PFSK-1 (cell line): Measurements from ENCODE around the gene RPTOR.

Source experiments
- POLR2AphosphoS5 ChIP-seq: IDR thresholded peaks from 2 replicates; pipeline ENCODE4 v1.6.1; 2012; ENCODE audit warnings: low read depth, mild to moderate bottlenecking, control low read depth, low read length, moderate library complexity
- TF ChIP-seq, protein P1 (sequence below), 2 experiments: IDR thresholded peaks; 2 replicates each; pipeline versions ENCODE4 v1.6.1 to v1.8.0; 2011 to 2012; ENCODE audit warnings: low read depth in 2 of 2, low read length in 2 of 2, control low read depth in 1 of 2, inconsistent platforms in 1 of 2, mild to moderate bottlenecking in 1 of 2, moderate library complexity in 1 of 2; ENCODE audit not compliant: insufficient read depth in 1 of 2

DNA sequence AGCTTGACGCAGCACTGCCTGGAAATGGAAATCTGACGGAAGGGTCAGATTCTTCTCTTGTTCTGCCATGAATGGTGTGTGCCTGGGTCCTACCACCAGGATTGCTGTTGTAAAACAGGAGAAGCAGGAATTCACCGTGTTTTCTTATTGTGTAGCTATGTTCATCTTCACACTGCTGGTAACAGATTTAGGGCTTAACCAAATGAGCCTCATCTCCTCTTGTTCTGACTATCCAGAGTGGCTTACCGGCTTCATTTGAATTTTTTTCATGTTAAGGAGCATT lies 349.7 kb downstream of the RPTOR start:
- no peak for TF ChIP-seq POLR2AphosphoS5
- TF ChIP-seq, protein P1, sequence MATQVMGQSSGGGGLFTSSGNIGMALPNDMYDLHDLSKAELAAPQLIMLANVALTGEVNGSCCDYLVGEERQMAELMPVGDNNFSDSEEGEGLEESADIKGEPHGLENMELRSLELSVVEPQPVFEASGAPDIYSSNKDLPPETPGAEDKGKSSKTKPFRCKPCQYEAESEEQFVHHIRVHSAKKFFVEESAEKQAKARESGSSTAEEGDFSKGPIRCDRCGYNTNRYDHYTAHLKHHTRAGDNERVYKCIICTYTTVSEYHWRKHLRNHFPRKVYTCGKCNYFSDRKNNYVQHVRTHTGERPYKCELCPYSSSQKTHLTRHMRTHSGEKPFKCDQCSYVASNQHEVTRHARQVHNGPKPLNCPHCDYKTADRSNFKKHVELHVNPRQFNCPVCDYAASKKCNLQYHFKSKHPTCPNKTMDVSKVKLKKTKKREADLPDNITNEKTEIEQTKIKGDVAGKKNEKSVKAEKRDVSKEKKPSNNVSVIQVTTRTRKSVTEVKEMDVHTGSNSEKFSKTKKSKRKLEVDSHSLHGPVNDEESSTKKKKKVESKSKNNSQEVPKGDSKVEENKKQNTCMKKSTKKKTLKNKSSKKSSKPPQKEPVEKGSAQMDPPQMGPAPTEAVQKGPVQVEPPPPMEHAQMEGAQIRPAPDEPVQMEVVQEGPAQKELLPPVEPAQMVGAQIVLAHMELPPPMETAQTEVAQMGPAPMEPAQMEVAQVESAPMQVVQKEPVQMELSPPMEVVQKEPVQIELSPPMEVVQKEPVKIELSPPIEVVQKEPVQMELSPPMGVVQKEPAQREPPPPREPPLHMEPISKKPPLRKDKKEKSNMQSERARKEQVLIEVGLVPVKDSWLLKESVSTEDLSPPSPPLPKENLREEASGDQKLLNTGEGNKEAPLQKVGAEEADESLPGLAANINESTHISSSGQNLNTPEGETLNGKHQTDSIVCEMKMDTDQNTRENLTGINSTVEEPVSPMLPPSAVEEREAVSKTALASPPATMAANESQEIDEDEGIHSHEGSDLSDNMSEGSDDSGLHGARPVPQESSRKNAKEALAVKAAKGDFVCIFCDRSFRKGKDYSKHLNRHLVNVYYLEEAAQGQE (IDR thresholded peaks at IDR 0.05; ENCODE audit: insufficient read depth in 1 of 2, low read depth in 2 of 2, low read length in 2 of 2): no peak
